ENCODE data around the gene SMAD5.

The SMAD5 gene

GRCh38 chr5:136200130-136200529 is 67.5 kb downstream of the SMAD5 start:
- no peaks in the 10 kb centered on the region for H3K36me3 ChIP-seq
- H3K27me3 ChIP-seq (ENCODE audit: insufficient read depth, low read depth, severe bottlenecking), result no peaks in the 10 kb centered on the region
- H3K4me3 ChIP-seq (ENCODE audit: low read depth, low read length), result no peak overlapping the region
- no peak overlapping the region for H3K27ac ChIP-seq
- TF ChIP-seq CTCF (IDR thresholded peaks at IDR 0.05; ENCODE audit: low read depth, low read length), result no peak
- no peaks in the 10 kb centered on the region for H3K9me3 ChIP-seq (ENCODE audit: severe bottlenecking)
- DNase-seq, result no peak

DNA sequence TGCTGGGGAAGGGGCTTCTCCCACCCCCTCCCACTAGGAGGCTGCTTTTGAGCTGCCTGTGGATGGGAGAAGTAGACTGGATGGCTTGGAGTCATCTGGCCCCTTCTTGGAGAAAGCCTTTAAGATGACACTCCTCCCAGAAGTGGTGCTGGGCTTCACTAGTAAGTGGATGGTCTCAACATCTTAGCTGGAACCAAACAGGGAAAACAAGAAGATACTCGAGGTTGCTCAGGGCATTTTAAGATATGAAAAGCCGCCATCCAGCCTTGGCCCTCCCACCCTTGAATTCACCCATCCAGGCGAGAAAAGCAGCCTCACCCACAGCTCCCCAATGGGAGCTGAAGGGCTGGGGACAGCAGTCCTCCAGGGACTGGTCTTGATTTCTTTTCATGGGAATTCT is 68.1 kb downstream of the SMAD5 start:
- no peaks in the 10 kb centered on the region for H3K27me3 ChIP-seq (ENCODE audit: insufficient read depth, low read depth, severe bottlenecking)
- DNase-seq, result no peak
- no peak overlapping the region for H3K4me3 ChIP-seq (ENCODE audit: low read depth, low read length)
- no peaks in the 10 kb centered on the region for H3K9me3 ChIP-seq (ENCODE audit: severe bottlenecking)
- no peak overlapping the region for H3K27ac ChIP-seq
- H3K36me3 ChIP-seq, result no peaks in the 10 kb centered on the region
- TF ChIP-seq CTCF (IDR thresholded peaks at IDR 0.05; ENCODE audit: low read depth, low read length), result no peak

- Histone ChIP-seq H3K27me3 (ENCODE audit: insufficient read depth, low read depth, severe bottlenecking) (no peaks in the 10 kb centered on the region), H3K9me3 (ENCODE audit: severe bottlenecking) (no peaks in the 10 kb centered on the region), H3K27ac (no peak overlapping the region), H3K36me3 (no peaks in the 10 kb centered on the region), H3K4me3 (ENCODE audit: low read depth, low read length) (no peak overlapping the region)
- no peak for DNase-seq
- TF ChIP-seq CTCF (IDR thresholded peaks at IDR 0.05; ENCODE audit: low read depth, low read length), result no peak
These were observed 69.2 kb downstream of the SMAD5 start for GRCh38 chr5:136201870-136202269.

DNA sequence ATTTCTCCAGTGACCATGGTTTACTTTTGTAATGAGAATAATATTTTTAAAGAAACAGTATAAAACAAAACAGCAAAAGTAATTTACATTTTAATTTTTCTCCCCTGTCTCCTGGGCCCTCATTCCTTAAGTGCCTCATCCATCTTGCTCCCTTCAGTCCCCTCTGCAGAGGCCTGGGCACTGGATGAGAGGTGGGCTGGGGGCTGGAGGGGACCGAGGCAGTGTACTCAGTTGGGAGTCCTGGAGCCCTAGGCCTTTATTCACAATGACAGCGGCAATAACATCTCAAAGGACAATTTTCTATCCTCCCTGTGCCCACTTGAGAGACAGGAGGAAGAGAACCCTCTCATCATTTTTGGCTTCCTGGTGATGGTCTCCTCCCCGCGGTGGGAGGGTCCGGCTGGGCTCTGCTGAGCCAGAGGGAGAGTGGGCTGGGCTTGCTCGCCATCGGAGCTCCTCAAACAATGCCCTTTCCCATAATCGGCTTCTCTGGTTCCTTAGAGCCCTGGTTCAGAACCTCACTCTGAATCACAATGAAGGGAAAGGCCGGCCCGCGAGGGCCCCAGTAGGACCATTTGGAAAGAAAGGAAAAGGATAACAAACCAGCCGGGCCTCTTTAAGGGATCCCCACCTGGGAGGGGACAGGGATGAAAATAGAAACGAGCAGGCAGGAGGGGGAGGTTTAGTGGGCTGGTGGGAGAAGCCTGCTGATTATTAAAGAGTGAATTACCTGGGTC is 70.0 kb downstream of the SMAD5 start:
- Histone ChIP-seq H3K36me3 (no peaks in the 10 kb centered on the region), H3K4me3 (ENCODE audit: low read depth, low read length) (no peak overlapping the region), H3K27me3 (ENCODE audit: insufficient read depth, low read depth, severe bottlenecking) (no peaks in the 10 kb centered on the region), H3K27ac (no peak overlapping the region), H3K9me3 (ENCODE audit: severe bottlenecking) (no peaks in the 10 kb centered on the region)
- no peak for TF ChIP-seq CTCF (IDR thresholded peaks at IDR 0.05; ENCODE audit: low read depth, low read length)
- no peak for DNase-seq

- no peak for TF ChIP-seq CTCF (IDR thresholded peaks at IDR 0.05; ENCODE audit: low read depth, low read length)
- Histone ChIP-seq H3K9me3 (ENCODE audit: severe bottlenecking) (no peaks in the 10 kb centered on the region), H3K36me3 (no peaks in the 10 kb centered on the region), H3K27ac (no peak overlapping the region), H3K4me3 (ENCODE audit: low read depth, low read length) (no peak overlapping the region), H3K27me3 (ENCODE audit: insufficient read depth, low read depth, severe bottlenecking) (no peaks in the 10 kb centered on the region)
- no peak for DNase-seq
These were observed 70.8 kb downstream of the SMAD5 start for GRCh38 chr5:136203303-136203922.
